T-helper 2 cell treated with Interferon-gamma antibody and Interleukin-4, amounts not matched to agents 5 μg/mL and 100 μg/mL, for 36 hours (primary cell): ENCODE measurements around the gene ZNRF1.

Experiments
- DNase-seq: peaks from one replicate; pipeline ENCODE4 v3.0.0; 2021; ENCODE audit warnings: low spot score
- H3K27ac Mint-ChIP-seq: one replicate; pipeline ENCODE4 v1.8.0; 2021; ENCODE audit warnings: mild to moderate bottlenecking, mixed read lengths
- H3K27me3 Mint-ChIP-seq: one replicate; pipeline ENCODE4 v1.8.0; 2021; ENCODE audit warnings: low read depth, mixed read lengths
- H3K36me3 Mint-ChIP-seq: one replicate; pipeline ENCODE4 v1.8.0; 2021; ENCODE audit warnings: low read depth, mixed read lengths
- H3K4me1 Mint-ChIP-seq: one replicate; pipeline ENCODE4 v1.8.0; 2021; ENCODE audit warnings: low read depth, mixed read lengths
- H3K4me3 Mint-ChIP-seq: one replicate; pipeline ENCODE4 v1.8.0; 2022; ENCODE audit warnings: mild to moderate bottlenecking, moderate library complexity, mixed read lengths
- H3K9me3 Mint-ChIP-seq: one replicate; pipeline ENCODE4 v1.8.0; 2021; ENCODE audit warnings: mixed read lengths

The ZNRF1 gene

GRCh38 chr16:74991268-74991592, 7.6 kb upstream of the ZNRF1 start:
- H3K4me1 Mint-ChIP-seq = no peaks in the 10 kb centered on the region
- H3K4me3 Mint-ChIP-seq = no peak overlapping the region
- H3K36me3 Mint-ChIP-seq = no peaks in the 10 kb centered on the region
- H3K27ac Mint-ChIP-seq = no peak overlapping the region
- H3K27me3 Mint-ChIP-seq = peaks cover 10% of the 10 kb centered on the region
- H3K9me3 Mint-ChIP-seq = no peaks in the 10 kb centered on the region
- DNase-seq = no peak

DNA sequence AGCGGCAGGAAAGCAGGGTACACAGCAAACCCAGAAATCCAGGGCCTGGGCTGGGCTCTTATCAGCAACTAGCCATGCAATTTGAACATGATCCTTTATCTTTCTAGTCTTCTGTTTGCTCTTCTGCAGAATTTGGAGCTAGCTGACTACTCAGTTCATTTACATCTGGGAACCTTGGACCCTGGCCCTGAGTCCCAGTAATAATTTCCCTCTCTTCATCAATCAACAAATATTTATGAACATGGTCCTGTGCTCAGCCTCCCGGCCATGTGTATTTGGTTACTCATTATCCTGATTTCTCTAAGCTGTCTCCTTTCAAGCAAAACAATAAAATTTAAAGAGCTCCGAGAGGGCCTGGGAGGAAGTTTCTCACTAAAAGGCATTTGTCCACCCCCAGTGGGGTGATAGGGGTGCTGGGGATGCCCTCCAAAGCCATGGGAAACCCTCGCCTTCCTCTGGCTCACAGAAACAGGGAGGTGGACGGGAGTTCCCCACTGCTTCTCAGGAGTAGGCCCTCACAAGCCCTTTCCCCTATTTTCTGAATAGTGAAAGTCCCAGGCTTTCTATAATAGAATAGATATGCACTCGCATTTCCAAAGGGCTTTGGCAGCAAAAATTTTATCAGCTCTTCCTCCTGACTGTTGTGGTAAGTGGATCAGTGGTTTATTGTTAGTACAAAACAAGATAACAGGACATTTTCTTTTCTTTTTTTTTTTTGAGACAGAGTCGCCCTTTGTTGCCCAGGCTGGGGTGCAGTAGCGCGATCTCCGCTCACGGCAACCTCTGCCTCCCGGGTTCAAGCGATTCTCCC, 7.0 kb upstream of the ZNRF1 start:
- Mint-ChIP-seq H3K9me3 (no peaks in the 10 kb centered on the region), H3K36me3 (no peaks in the 10 kb centered on the region), H3K4me1 (no peaks in the 10 kb centered on the region), H3K27ac (no peak overlapping the region), H3K4me3 (no peak overlapping the region), H3K27me3 (peaks cover 10% of the 10 kb centered on the region)
- DNase-seq = no peak

GRCh38 chr16:74995986-74996385, 2.8 kb upstream of the ZNRF1 start:
- Mint-ChIP-seq H3K9me3 (no peaks in the 10 kb centered on the region), H3K27ac (no peak overlapping the region), H3K4me3 (no peak overlapping the region), H3K27me3 (peaks cover 5% of the 10 kb centered on the region), H3K36me3 (peaks cover 2% of the 10 kb centered on the region), H3K4me1 (peaks cover 14% of the 10 kb centered on the region)
- no peak for DNase-seq

DNA sequence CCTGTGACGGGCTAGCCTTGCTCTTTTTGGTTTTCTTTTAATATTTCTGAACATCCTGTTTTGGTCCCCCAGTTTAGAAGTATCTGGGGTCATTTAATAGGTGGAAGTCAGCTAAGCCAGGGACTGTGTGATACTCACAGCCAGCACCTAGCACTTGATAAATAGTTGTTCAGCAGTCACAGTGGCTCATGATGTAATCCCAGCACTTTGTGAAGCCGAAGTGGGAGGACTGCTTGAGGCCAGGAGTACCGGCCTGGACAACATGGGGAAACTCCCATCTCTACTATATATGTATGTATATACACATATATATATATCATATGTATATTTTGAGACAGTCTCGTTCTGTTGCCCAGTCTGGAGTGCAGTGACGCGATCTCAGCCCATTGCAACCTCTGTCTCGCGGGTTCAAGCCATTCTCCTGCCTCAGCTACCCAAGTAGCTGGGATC, 1.8 kb upstream of the ZNRF1 start:
- Mint-ChIP-seq H3K36me3 (peaks cover 4% of the 10 kb centered on the region), H3K9me3 (no peaks in the 10 kb centered on the region), H3K27ac (no peak overlapping the region)

GRCh38 chr16:74999219-74999608, 390 bp downstream of the ZNRF1 start:
- Mint-ChIP-seq H3K36me3 (peaks cover 4% of the 10 kb centered on the region), H3K9me3 (no peaks in the 10 kb centered on the region), H3K27me3 (peaks cover 2% of the 10 kb centered on the region), H3K4me3 (peak overlapping the region; percentile 84), H3K27ac (peak overlapping the region; percentile 70), H3K4me1 (peaks cover 24% of the 10 kb centered on the region)
- no peak for DNase-seq

More for the DNA sequence above, 1.8 kb upstream of the ZNRF1 start:
- H3K27me3 Mint-ChIP-seq = peaks cover 5% of the 10 kb centered on the region
- no peak overlapping the region for H3K4me3 Mint-ChIP-seq
- DNase-seq = no peak
- H3K4me1 Mint-ChIP-seq = peaks cover 21% of the 10 kb centered on the region

DNA sequence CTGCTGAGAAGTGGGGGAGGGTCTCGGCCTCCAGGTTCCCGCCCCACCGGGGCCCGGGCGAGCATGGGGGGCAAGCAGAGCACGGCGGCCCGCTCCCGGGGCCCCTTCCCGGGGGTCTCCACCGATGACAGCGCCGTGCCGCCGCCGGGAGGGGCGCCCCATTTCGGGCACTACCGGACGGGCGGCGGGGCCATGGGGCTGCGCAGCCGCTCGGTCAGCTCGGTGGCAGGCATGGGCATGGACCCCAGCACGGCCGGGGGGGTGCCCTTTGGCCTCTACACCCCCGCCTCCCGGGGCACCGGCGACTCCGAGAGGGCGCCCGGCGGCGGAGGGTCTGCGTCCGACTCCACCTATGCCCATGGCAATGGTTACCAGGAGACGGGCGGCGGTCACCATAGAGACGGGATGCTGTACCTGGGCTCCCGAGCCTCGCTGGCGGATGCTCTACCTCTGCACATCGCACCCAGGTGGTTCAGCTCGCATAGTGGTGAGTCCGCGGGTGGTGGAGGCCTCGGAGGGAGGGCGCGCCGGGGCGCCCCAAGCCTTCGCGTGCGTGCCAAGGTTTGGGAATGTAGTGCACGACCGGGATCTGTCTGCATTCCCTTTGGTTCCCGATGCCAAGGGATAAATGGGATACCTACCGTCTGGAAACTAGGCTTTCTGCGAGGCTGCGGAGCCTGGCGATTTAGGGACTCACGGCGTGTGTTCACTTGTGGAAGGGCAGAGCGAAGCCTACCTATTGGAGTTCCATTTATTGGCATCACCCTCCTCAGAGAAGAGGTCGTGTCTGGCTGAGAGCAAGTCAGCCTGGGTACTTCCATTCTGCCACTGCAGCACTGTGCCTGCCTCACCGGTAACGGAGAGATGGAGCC, 1.0 kb downstream of the ZNRF1 start:
- Mint-ChIP-seq H3K27me3 (peaks cover 2% of the 10 kb centered on the region), H3K9me3 (no peaks in the 10 kb centered on the region), H3K4me3 (peak overlapping the region; percentile 84), H3K4me1 (peaks cover 25% of the 10 kb centered on the region), H3K27ac (peak overlapping the region; percentile 70), H3K36me3 (peaks cover 4% of the 10 kb centered on the region)
- DNase-seq = peak; percentile 37

DNA sequence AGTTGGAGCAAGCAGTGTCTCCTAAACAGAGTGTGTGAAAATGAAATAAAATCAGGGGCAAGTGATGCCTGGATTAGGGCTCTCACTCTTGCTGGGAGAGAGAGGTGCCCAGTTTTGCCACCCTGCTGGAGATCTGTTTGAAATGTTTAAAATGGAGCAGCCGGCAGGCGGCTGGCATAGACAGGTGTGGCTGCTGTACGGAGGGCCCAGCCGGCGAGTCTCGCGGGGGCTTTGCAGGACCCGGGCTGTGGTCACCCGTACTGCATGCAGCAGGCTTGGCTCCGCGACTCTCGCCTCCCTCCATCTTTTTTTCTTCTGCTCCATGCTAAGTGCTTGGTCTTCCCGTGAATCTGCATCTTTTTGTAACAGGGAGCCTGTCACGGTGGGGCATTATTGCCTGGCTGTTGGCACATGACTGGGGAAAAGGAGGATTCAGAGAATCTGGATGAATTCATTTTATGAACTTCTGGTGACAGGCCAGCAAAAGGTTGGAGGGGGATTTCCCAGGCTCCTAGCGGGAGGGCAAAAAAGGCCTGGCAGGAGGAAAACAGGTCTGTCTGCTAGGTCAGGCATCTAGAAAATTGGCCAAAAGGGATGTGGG, 1.8 kb downstream of the ZNRF1 start:
- no peak for DNase-seq
- Mint-ChIP-seq H3K4me1 (peaks cover 25% of the 10 kb centered on the region), H3K36me3 (peaks cover 4% of the 10 kb centered on the region), H3K4me3 (peak overlapping the region; percentile 84), H3K27ac (peak overlapping the region; percentile 39), H3K9me3 (no peaks in the 10 kb centered on the region), H3K27me3 (peaks cover 2% of the 10 kb centered on the region)

DNA sequence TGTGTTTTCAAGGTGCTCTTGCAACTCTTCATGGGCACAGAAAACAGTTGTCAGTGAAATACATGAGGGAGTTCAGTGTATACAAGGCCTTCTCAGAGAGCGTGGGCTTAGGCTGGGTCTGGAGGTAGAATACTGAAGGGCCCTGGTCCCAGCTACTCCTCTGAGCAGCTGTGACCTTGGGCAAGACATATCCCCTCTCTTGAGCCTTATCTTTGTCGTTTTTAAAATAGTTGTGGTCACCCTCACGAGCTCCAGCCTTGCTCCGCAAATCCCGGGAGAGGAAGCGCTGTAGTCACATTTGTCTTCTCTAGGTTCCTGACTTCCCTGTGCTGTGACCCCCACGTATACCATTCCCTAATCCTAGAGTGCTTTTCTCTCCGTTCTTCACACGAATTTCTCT, 3.6 kb downstream of the ZNRF1 start:
- H3K4me3 Mint-ChIP-seq = no peak overlapping the region
- H3K27ac Mint-ChIP-seq = no peak overlapping the region
- no peaks in the 10 kb centered on the region for H3K9me3 Mint-ChIP-seq
- peaks cover 5% of the 10 kb centered on the region for H3K36me3 Mint-ChIP-seq
- H3K4me1 Mint-ChIP-seq = peaks cover 25% of the 10 kb centered on the region
- DNase-seq = no peak
- H3K27me3 Mint-ChIP-seq = peaks cover 2% of the 10 kb centered on the region

DNA sequence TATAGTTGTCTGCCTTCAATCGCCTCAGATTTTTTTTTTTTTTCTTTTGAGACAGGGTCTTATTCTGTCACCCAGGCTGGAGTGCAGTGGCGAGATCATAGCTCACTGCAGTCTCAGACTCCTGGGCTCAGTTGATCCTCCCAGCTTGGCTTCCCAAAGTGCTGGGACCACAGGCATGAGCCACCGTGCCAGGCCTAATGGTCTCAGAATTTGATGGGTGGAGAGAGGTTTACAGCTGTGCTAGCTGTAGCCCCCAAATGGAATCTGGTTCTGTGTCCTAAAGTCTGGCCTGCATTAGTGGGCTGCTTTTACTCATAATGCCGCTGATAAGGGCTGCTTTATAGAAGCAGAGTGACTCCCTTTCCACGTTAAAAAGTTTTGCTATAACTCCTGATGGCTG, 5.1 kb downstream of the ZNRF1 start:
- Mint-ChIP-seq H3K36me3 (peaks cover 7% of the 10 kb centered on the region), H3K4me3 (no peak overlapping the region), H3K9me3 (no peaks in the 10 kb centered on the region), H3K27ac (no peak overlapping the region), H3K4me1 (peaks cover 24% of the 10 kb centered on the region), H3K27me3 (no peaks in the 10 kb centered on the region)
- no peak for DNase-seq

DNA sequence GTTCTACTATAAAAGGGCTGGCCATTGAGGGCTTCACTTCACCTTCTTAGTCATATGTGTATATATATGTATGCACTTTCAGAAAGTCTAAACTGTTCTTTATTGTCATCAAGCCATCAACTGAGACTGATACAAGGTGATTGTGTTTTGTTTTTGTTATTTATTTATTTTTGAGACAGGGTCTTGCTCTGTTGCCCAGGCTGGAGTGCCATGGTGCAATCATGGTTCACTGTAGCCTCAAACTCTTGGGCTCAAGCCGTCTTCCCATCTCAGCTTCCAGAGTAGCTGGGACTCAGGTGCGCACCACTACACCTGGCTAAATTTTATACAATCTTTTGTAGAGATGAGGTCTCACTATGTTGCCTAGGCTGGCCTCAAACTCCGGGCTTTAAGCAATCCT, 5.6 kb downstream of the ZNRF1 start:
- Mint-ChIP-seq H3K4me1 (peaks cover 25% of the 10 kb centered on the region), H3K9me3 (no peaks in the 10 kb centered on the region), H3K27ac (no peak overlapping the region), H3K27me3 (no peaks in the 10 kb centered on the region), H3K36me3 (peaks cover 8% of the 10 kb centered on the region), H3K4me3 (no peak overlapping the region)
- DNase-seq = no peak

DNA sequence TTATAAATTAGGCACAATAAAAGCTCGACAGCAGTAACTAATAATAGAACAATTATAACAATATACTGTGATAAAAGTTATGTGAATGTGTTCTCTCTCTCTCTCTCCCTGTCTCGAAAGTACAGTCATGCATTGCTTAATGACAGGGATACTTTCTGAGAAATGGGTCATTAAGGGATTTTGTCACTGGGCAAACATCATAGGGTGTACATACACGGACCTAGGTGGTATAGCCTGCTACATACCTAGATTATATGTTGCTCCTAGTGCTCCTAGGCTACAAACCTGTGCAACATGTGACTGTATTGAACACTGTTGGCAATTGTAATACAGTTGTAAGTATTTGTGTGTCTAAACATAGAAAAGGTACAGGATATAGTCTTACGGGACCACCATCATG, 6.9 kb downstream of the ZNRF1 start:
- H3K27me3 Mint-ChIP-seq = no peaks in the 10 kb centered on the region
- peaks cover 8% of the 10 kb centered on the region for H3K36me3 Mint-ChIP-seq
- H3K4me1 Mint-ChIP-seq = peaks cover 17% of the 10 kb centered on the region
- no peak for DNase-seq
- no peaks in the 10 kb centered on the region for H3K9me3 Mint-ChIP-seq
- no peak overlapping the region for H3K27ac Mint-ChIP-seq
- H3K4me3 Mint-ChIP-seq = no peak overlapping the region

DNA sequence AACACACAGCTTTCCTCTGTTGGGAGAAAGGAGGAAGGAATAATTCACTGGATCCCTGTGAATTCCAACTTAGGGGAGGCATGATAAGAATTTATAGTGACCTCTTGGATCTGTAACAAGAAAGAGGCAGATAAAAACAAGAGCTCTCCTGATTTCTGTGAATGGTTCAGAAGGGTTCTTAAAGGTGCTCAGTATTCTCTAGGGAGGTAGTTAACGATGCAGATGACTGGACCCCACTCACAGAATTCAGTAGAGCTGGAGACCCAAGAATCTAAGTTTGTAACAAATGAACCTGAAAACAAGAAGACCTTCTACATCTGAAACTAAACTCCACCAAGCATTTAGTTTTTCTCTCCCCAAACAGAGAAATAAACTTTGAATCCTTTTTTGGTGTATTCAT, 8.6 kb downstream of the ZNRF1 start:
- no peaks in the 10 kb centered on the region for H3K27me3 Mint-ChIP-seq
- H3K4me3 Mint-ChIP-seq = no peak overlapping the region
- H3K4me1 Mint-ChIP-seq = peaks cover 20% of the 10 kb centered on the region
- H3K36me3 Mint-ChIP-seq = peaks cover 4% of the 10 kb centered on the region
- H3K9me3 Mint-ChIP-seq = no peaks in the 10 kb centered on the region
- H3K27ac Mint-ChIP-seq = no peak overlapping the region
- DNase-seq = no peak

DNA sequence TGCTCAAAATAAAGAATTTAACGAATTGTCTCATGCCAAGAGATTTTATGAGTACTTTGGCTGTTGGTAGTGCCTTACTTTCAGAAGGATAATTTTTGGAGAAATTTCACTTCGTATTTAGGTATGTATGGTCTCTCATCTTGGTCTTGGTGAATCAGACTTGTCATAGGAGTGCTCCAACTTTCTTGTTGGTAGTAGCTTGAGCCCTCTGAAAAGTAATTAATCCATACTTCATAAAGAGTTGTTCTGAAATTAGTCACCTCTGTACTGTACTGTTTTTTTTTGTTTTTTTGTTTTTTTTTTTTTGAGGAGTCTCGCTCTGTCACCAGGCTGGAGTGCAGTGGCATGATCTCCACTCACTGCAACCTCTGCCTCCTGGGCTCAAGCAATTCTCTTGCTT, 11.6 kb downstream of the ZNRF1 start:
- H3K36me3 Mint-ChIP-seq = peaks cover 4% of the 10 kb centered on the region
- DNase-seq = no peak
- no peaks in the 10 kb centered on the region for H3K27me3 Mint-ChIP-seq
- H3K9me3 Mint-ChIP-seq = no peaks in the 10 kb centered on the region
- peaks cover 26% of the 10 kb centered on the region for H3K4me1 Mint-ChIP-seq
- H3K4me3 Mint-ChIP-seq = no peak overlapping the region
- no peak overlapping the region for H3K27ac Mint-ChIP-seq
